ENCODE data around the gene PON1. TPM values are rescaled to one million over a fixed set of nuclear protein-coding genes. Genes with fewer than 3 reads are reported as not detected.

The PON1 gene
- polyA plus RNA-seq, 1 of the 3 experiments (the other 2 are of a cell fraction) = not detected

DNA sequence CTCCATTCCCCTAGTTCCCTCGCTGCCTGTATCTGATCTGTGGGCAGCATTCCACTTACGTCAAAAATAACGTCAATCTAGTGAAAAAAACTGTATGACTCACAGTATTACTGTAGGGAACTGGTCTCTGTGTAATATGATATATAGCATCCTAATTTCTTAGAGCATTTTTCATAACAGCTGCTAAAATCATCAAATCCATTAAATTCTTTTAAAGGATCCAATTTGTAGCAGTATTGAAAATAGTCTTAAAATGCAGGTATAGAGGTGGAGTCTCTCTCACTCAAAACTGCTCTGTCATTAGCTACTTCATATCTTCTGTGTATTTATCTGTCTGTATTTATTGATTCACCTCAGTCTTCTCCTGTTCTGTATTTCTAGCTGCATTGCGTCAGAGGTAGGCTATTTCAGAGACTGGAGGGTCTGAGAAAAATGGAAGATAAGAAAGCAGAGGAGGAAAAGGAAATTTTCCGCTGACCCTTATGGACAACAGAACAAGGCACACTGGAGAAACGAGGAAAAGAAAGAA, 59.9 kb downstream of the PON1 start:
- H3K27me3 ChIP-seq (ENCODE audit: insufficient read depth) = no peaks in the 10 kb centered on the region
- no peak overlapping the region for H3K4me3 ChIP-seq (ENCODE audit: low read depth in 2 of 2, low read length in 1 of 2)
- no peaks in the 10 kb centered on the region for H3K9me3 ChIP-seq
- peak overlapping the region; percentile 0; the same call in 1 of the 2 replicates for H2AFZ ChIP-seq (ENCODE audit: low read depth)
- H3K36me3 ChIP-seq (replicated peaks in 1 of 2; ENCODE audit: control insufficient read depth in 1 of 2, insufficient read depth in 2 of 2, low read length in 1 of 2) = no peaks in the 10 kb centered on the region
- peak overlapping the region in 1 of 2 experiments; percentile 26; a peak in 2 of 4 replicates for H3K27ac ChIP-seq (ENCODE audit: low read depth in 2 of 2, low read length in 1 of 2)
- no peaks in the 10 kb centered on the region for H3F3A ChIP-seq (replicated peaks; ENCODE audit: insufficient read depth)
- no peaks in the 10 kb centered on the region for H4K20me1 ChIP-seq (ENCODE audit: insufficient read depth)
- peak overlapping the region; percentile 21; the same call in 1 of the 2 replicates for H3K4me2 ChIP-seq
- no peaks in the 10 kb centered on the region for H3K9me2 ChIP-seq
- WGBS (ENCODE audit: low lambda C conversion rate) = 14% methylated on average over 6 of the region's 6 CpGs
- ChIA-PET POLR2A (no interaction called here), CTCF (interaction anchor here (1.0 to 2.0 kb wide), 2 partner anchors 18 to 65 kb away, joined by 3 to 6 read pairs; no protein-coding TSS in a partner anchor)
- no peaks in the 10 kb centered on the region; a peak in 1 of 4 replicates for H3K4me1 ChIP-seq (ENCODE audit: control insufficient read depth in 1 of 2, insufficient read depth in 2 of 2, low read depth in 1 of 2, low read length in 1 of 2)
- no peak overlapping the region; the same call in 1 of the 2 replicates for H3K9ac ChIP-seq
- DNase-seq = no peak
- H3K79me2 ChIP-seq (ENCODE audit: insufficient read depth) = no peaks in the 10 kb centered on the region
- TF ChIP-seq, protein P1, sequence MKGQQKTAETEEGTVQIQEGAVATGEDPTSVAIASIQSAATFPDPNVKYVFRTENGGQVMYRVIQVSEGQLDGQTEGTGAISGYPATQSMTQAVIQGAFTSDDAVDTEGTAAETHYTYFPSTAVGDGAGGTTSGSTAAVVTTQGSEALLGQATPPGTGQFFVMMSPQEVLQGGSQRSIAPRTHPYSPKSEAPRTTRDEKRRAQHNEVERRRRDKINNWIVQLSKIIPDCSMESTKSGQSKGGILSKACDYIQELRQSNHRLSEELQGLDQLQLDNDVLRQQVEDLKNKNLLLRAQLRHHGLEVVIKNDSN (IDR thresholded peaks at IDR 0.05; ENCODE audit: borderline replicate concordance, low read depth) = no peak
- no peak for TF ChIP-seq RAD21 (IDR thresholded peaks at IDR 0.05; ENCODE audit: low read length)
- no peak for TF ChIP-seq TAF1 (IDR thresholded peaks at IDR 0.05; ENCODE audit: borderline replicate concordance, low read depth, low read length)
- no peak for TF ChIP-seq EZH2phosphoT487 (IDR thresholded peaks at IDR 0.05; ENCODE audit: borderline replicate concordance, low read depth)
- no peak for TF ChIP-seq GABPA (IDR thresholded peaks at IDR 0.05; ENCODE audit: low read depth)
- peak; percentile 86 for TF ChIP-seq FOSL2 (IDR thresholded peaks at IDR 0.05; ENCODE audit: borderline replicate concordance, low read depth)
- TF ChIP-seq, protein P2, sequence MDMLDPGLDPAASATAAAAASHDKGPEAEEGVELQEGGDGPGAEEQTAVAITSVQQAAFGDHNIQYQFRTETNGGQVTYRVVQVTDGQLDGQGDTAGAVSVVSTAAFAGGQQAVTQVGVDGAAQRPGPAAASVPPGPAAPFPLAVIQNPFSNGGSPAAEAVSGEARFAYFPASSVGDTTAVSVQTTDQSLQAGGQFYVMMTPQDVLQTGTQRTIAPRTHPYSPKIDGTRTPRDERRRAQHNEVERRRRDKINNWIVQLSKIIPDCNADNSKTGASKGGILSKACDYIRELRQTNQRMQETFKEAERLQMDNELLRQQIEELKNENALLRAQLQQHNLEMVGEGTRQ (IDR thresholded peaks at IDR 0.05; ENCODE audit: borderline replicate concordance, low read depth, low read length) = no peak
- TF ChIP-seq, protein P3, sequence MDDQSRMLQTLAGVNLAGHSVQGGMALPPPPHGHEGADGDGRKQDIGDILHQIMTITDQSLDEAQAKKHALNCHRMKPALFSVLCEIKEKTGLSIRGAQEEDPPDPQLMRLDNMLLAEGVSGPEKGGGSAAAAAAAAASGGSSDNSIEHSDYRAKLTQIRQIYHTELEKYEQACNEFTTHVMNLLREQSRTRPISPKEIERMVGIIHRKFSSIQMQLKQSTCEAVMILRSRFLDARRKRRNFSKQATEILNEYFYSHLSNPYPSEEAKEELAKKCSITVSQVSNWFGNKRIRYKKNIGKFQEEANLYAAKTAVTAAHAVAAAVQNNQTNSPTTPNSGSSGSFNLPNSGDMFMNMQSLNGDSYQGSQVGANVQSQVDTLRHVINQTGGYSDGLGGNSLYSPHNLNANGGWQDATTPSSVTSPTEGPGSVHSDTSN (IDR thresholded peaks at IDR 0.05) = peak; percentile 83
- no peak for TF ChIP-seq ELF1 (IDR thresholded peaks at IDR 0.05)
- TF ChIP-seq CHD2 (IDR thresholded peaks at IDR 0.05; ENCODE audit: low read length, partially characterized antibody) = no peak
- TF ChIP-seq EP300 (IDR thresholded peaks at IDR 0.05; ENCODE audit: borderline replicate concordance in 1 of 2, low read depth in 1 of 2, low read length in 1 of 2) = peak in 1 of 2 experiments; percentile 73; a peak in 1 of 4 replicates
- no peak for TF ChIP-seq RCOR1 (IDR thresholded peaks at IDR 0.05; ENCODE audit: low read length)
- TF ChIP-seq, protein P4, sequence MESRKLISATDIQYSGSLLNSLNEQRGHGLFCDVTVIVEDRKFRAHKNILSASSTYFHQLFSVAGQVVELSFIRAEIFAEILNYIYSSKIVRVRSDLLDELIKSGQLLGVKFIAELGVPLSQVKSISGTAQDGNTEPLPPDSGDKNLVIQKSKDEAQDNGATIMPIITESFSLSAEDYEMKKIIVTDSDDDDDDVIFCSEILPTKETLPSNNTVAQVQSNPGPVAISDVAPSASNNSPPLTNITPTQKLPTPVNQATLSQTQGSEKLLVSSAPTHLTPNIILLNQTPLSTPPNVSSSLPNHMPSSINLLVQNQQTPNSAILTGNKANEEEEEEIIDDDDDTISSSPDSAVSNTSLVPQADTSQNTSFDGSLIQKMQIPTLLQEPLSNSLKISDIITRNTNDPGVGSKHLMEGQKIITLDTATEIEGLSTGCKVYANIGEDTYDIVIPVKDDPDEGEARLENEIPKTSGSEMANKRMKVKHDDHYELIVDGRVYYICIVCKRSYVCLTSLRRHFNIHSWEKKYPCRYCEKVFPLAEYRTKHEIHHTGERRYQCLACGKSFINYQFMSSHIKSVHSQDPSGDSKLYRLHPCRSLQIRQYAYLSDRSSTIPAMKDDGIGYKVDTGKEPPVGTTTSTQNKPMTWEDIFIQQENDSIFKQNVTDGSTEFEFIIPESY (IDR thresholded peaks at IDR 0.05; ENCODE audit: borderline replicate concordance, low read depth) = no peak
- TF ChIP-seq, protein P5, sequence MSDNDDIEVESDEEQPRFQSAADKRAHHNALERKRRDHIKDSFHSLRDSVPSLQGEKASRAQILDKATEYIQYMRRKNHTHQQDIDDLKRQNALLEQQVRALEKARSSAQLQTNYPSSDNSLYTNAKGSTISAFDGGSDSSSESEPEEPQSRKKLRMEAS (IDR thresholded peaks at IDR 0.05; ENCODE audit: low read depth) = no peak
- no peak for TF ChIP-seq NFIC (IDR thresholded peaks at IDR 0.05; ENCODE audit: borderline replicate concordance)
- TF ChIP-seq RXRA (IDR thresholded peaks at IDR 0.05; ENCODE audit: borderline replicate concordance, low read depth) = no peak
- no peak for TF ChIP-seq POLR2AphosphoS5 (IDR thresholded peaks at IDR 0.05; ENCODE audit: low read depth, low read length)
- TF ChIP-seq SMC3 (IDR thresholded peaks at IDR 0.05; ENCODE audit: low read depth, low read length) = no peak
- TF ChIP-seq RFX5 (IDR thresholded peaks at IDR 0.05; ENCODE audit: low read length) = no peak
- peak; percentile 89 for TF ChIP-seq JUND (IDR thresholded peaks at IDR 0.05)
- no peak for TF ChIP-seq FOXJ3 (CRISPR knock-in tag; IDR thresholded peaks at IDR 0.05)
- TF ChIP-seq, protein P6, sequence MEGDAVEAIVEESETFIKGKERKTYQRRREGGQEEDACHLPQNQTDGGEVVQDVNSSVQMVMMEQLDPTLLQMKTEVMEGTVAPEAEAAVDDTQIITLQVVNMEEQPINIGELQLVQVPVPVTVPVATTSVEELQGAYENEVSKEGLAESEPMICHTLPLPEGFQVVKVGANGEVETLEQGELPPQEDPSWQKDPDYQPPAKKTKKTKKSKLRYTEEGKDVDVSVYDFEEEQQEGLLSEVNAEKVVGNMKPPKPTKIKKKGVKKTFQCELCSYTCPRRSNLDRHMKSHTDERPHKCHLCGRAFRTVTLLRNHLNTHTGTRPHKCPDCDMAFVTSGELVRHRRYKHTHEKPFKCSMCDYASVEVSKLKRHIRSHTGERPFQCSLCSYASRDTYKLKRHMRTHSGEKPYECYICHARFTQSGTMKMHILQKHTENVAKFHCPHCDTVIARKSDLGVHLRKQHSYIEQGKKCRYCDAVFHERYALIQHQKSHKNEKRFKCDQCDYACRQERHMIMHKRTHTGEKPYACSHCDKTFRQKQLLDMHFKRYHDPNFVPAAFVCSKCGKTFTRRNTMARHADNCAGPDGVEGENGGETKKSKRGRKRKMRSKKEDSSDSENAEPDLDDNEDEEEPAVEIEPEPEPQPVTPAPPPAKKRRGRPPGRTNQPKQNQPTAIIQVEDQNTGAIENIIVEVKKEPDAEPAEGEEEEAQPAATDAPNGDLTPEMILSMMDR (IDR thresholded peaks at IDR 0.05) = no peak
- TF ChIP-seq TEAD4 (IDR thresholded peaks at IDR 0.05; ENCODE audit: borderline replicate concordance, insufficient read depth) = peak; percentile 25; the same call in 1 of the 2 replicates
- TF ChIP-seq NRF1 (IDR thresholded peaks at IDR 0.05; ENCODE audit: low read depth, low read length) = no peak
- no peak for TF ChIP-seq FOXM1 (IDR thresholded peaks at IDR 0.05; ENCODE audit: low read depth)
- peak; percentile 77 for TF ChIP-seq TCF12 (IDR thresholded peaks at IDR 0.05)
- no peak for TF ChIP-seq YY1 (IDR thresholded peaks at IDR 0.05; ENCODE audit: low read depth)
- TF ChIP-seq, protein P7, sequence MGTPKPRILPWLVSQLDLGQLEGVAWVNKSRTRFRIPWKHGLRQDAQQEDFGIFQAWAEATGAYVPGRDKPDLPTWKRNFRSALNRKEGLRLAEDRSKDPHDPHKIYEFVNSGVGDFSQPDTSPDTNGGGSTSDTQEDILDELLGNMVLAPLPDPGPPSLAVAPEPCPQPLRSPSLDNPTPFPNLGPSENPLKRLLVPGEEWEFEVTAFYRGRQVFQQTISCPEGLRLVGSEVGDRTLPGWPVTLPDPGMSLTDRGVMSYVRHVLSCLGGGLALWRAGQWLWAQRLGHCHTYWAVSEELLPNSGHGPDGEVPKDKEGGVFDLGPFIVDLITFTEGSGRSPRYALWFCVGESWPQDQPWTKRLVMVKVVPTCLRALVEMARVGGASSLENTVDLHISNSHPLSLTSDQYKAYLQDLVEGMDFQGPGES (IDR thresholded peaks at IDR 0.05; ENCODE audit: low read depth, low read length) = no peak

Measured in SK-N-SH (cell line).